GM04504 (cell line): ENCODE results near the gene UGT2B15.
"Not testable (repeated sequence)": the region's sequence is repeated elsewhere in the genome, so short reads cannot be mapped to it uniquely, and the experiment has no call there.

Experiments used
- DNase-seq: peaks from one replicate; pipeline ENCODE4 v3.0.0-alpha.2; 2012; ENCODE audit warnings: low read depth

The UGT2B15 gene

DNA sequence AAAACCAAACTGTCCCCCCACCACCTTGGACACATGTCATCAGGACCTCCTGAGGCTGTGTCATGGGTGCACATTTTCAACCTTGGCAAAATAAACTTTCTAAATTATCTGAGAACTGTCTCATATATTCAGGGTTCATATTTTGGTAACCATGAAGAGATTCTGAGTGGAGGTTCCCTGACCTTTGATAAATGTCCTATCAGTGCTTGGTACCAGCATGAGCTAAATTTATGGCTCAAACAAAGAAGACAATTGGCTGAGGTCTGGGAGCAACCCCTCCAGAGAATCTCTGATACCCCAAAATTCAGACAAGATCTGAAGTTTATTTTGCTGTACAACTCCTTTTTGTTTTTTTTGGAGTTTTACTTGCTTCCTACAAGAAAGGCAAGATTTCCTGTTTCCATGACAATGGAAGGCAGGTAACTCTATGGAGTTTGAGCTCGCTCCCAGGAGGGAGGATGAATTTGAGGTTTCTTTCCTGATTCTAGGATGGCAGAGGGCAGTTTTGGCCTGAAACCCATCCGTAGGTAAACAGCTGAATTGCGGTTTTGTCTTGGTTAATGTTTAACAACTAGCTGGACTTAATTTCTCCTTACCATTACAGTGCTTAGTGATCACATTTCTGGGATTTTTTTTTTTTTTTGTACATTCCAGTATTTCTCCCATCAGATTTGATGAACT is 14.5 kb downstream of the UGT2B15 start:
- no peak for DNase-seq

- no peak for DNase-seq
Observed at GRCh38 chr4:68654946-68655721, 15.3 kb downstream of the UGT2B15 start.

DNA sequence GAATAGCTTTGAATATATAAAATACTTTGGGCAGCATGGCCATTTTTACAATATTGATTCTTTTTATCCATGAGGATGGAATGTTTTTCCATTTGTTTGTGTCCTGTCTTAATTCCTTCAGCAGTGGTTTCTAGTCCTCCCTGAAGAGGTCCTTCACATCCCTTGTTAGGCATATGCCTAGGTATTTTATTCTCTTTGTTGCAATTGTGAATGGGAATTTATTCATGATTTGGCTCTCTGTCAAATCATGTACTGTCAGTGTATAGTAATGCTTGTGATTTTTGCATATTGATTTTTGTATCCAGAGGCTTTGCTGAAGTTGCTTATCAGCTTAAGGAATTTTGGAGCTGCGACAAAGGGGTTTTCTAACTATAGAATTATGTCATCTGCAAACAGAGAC is 18.5 kb downstream of the UGT2B15 start:
- DNase-seq = no peak

DNA sequence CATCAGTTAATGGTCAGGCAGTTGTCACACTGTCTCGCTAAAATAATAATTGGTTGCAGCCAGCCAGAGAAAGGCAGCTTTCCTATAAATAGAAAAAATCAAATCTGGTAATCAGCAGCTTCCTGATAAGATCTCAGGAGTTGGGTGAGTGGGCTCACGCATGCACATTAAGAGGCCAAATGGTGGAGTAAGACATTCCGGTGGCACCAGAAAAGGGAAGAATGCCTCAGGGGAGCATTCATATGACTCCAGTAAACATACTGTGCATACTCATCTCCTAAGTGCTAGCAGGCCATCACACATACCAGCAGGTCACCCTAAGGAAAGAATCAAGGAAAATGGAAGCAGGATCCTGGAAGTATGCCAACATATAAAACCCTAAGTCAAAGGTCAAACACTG is 40.1 kb downstream of the UGT2B15 start:
- DNase-seq = no peak

DNA sequence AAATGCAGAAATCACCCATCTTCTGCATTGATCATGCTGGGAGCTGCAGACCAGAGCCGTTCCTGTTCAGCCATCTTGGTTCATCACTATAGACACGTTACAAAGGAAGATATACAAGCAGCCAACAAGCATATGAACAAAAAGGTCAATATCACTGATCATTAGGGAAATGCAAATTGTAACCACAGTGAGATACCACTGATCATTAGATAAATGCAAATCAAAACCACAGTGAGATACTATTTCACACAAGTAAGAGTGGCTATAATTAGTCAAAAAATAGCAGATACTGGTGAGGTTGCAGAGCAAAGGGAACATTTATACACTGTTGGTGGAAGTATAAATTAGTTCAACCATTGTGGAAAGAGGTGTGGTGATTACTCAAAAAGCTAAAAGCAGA is 47.7 kb downstream of the UGT2B15 start:
- DNase-seq = not testable (repeated sequence)

DNA sequence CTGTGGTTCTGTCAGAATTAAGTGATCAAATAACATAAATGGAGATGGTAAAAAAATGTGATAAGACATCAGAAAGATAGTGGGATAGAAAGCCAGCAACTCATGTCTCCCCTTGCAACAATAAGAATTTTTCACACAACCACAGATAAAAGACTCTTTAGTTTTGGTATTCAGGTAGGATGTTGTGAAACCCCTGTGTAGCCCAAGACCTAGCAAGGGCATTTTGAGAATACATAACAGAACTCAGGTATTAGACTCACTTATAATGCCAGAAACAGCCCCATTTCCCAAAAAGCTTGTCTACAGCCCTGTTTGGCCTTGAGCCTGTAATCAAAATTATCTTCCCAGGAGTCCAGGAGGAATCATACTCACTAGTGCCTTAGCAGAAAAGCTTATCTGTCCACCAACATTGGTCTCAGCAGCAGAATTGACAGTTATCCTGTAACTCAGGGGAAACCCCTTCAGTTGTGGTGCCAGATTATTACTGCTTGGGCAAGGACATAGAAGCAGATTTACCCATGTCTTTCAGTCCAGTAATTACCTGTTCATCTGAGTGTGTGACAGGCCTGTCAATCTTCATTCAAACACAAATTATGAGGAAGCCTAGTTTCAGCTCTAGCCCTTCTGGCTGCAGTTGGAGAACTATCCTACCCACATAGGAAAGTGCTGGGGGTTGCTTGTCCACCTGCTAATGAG is 53.3 kb downstream of the UGT2B15 start:
- no peak for DNase-seq

- DNase-seq = no peak
Observed at GRCh38 chr4:68615699-68616422, 54.6 kb downstream of the UGT2B15 start.

GRCh38 chr4:68613752-68614151 is 56.7 kb downstream of the UGT2B15 start:
- no peak for DNase-seq

- no peak for DNase-seq
Observed at GRCh38 chr4:68606240-68606639, 64.2 kb downstream of the UGT2B15 start.

DNA sequence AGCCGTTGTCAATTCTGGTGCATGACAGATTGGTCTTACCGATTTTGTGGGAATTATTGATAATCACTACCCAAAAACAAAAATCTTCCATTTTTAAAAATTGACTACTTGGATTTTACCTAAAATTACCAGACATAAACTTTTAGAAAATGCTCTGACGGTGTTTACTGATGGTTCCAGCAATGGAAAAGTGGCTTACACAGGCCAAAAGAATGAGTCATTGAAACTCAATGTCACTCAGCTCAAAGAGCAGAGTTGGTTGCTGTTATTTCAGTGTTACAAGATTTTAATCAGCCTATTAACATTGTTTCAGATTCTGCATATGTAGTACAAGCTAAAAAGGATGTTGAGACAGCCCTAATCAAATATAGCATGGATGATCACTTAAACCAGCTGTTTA is 71.3 kb downstream of the UGT2B15 start:
- no peak for DNase-seq

DNA sequence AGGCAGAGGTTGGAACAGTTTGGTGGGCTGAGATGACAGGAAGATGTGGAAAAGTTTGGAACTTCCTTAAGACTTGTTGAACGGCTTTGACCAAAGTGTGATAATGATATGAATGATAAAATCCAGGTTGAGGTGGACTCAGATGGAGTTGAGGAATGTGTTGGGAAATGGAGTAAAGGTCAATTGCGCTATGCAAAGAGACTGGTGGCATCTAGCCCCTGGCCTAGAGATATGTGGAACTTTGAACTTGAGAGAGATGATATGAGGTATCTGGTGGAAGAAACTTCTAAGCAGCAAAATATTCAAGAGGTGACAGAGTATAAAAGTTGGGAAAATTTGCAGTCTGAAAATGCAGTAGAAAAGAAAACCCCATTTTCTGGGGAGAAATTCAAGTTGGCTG is 73.0 kb downstream of the UGT2B15 start:
- DNase-seq = no peak
